HepG2 (cell line): ENCODE results near the gene GNG7. TPM values are rescaled to one million over a fixed set of nuclear protein-coding genes. Genes with fewer than 3 reads are reported as not detected.

Experiments
- ATAC-seq: fragments of 200-7000 bp; cut with Tn5 transposase; 3 replicates; pipeline ENCODE4 v1.9.1; 2020; ENCODE audit warnings: mild to moderate bottlenecking, moderate library complexity
- BruUV-seq: library from RNA; stranded (reverse); fragments of 400-500 nt; replicated peaks from 2 replicates; lab custom pipeline; 2021; lab: Mats Ljungman, UMichigan
- CTCF ChIA-PET: fragments of 300-600 bp; formaldehyde crosslinking; extraction: SDS; loops from one replicate; lab custom pipeline; 2021; ENCODE audit warnings: low total read pairs, inconsistent platforms, low intra/inter-chr PET ratio; lab: Yijun Ruan, JAX
- POLR2A ChIA-PET: fragments of 350-600 bp; sonication (Branson Sonifier 250); formaldehyde crosslinking; loops from one replicate; lab custom pipeline; 2020; ENCODE audit warnings: antibody characterized with exemption, inconsistent platforms; lab: Yijun Ruan, JAX
- DNase-seq: peaks from one replicate; pipeline ENCODE4 v3.0.0-alpha.2; 2015; ENCODE audit warnings: low spot score
- FAIRE-seq: peaks from 3 replicates; lab custom pipeline; 2011; peaks lifted over from hg19 to GRCh38; lab: Jason Lieb, UNC
- H2AFZ ChIP-seq: one replicate; pipeline ENCODE4 v1.6.1; 2011; ENCODE audit warnings: low read length, inconsistent platforms
- H3K27ac ChIP-seq: fragments of 300-600 bp; 3 replicates; pipeline ENCODE4 v1.8.0; 2011; ENCODE audit warnings: mixed run types, mild to moderate bottlenecking, mixed read lengths, low read length, inconsistent platforms; ENCODE audit not compliant: insufficient read depth; ENCODE audit errors: extremely low read length
- H3K27me3 ChIP-seq, 2 experiments: fragments of 200-600 bp in 1 of 2; 2 replicates in 1 of 2; 3 replicates in 1 of 2; pipeline versions ENCODE4 v1.6.0 to v1.8.0; 2011; ENCODE audit warnings: low read length in 2 of 2, mild to moderate bottlenecking in 2 of 2, moderate library complexity in 2 of 2, inconsistent platforms in 1 of 2; ENCODE audit not compliant: insufficient read depth in 2 of 2, control insufficient read depth in 1 of 2
- H3K36me3 ChIP-seq, 2 experiments: fragments of 200-600 bp in 1 of 2; replicated peaks in 1 of 2; 2 replicates in 1 of 2; 3 replicates in 1 of 2; pipeline versions ENCODE4 v1.5.1 to v1.8.0; 2011; ENCODE audit warnings: low read length in 2 of 2, inconsistent platforms in 1 of 2; ENCODE audit not compliant: insufficient read depth in 2 of 2, control insufficient read depth in 1 of 2
- H3K4me1 ChIP-seq: 2 replicates; pipeline ENCODE4 v1.5.1; 2012; ENCODE audit warnings: low read length, inconsistent platforms; ENCODE audit not compliant: insufficient read depth
- H3K4me2 ChIP-seq: 2 replicates; pipeline ENCODE4 v1.6.0; 2011; ENCODE audit warnings: low read depth, low read length, inconsistent platforms
- H3K4me3 ChIP-seq, 3 experiments: fragments of 200-600 bp in 1 of 3; sonication (generic), shearing (Covaris generic) in 1 of 3; replicated peaks in 1 of 3; 2 replicates each; pipeline ENCODE4 v1.5.1; 2011 to 2016; ENCODE audit warnings: low read length in 3 of 3, inconsistent platforms in 2 of 3, low read depth in 2 of 3, mild to moderate bottlenecking in 2 of 3, control low read depth in 1 of 3, mixed read lengths in 1 of 3; ENCODE audit not compliant: insufficient read depth in 1 of 3
- H3K79me2 ChIP-seq: one replicate; pipeline ENCODE4 v1.6.1; 2011; ENCODE audit warnings: low read length, inconsistent platforms; ENCODE audit not compliant: insufficient read depth
- H3K9ac ChIP-seq: 2 replicates; pipeline ENCODE4 v1.6.0; 2011; ENCODE audit warnings: mild to moderate bottlenecking, low read depth, low read length, inconsistent platforms; ENCODE audit not compliant: insufficient read depth
- H3K9me3 ChIP-seq: 2 replicates; pipeline ENCODE4 v1.5.1; 2012; ENCODE audit warnings: mild to moderate bottlenecking, low read length
- H4K20me1 ChIP-seq: 2 replicates; pipeline ENCODE4 v1.6.0; 2011; ENCODE audit warnings: inconsistent platforms, mild to moderate bottlenecking, low read length, moderate library complexity; ENCODE audit not compliant: insufficient read depth
- FOSL2 ChIP-seq: sonication (generic); formaldehyde crosslinking; IDR thresholded peaks from 2 replicates; pipeline ENCODE4 v1.4.0; 2020; ENCODE audit warnings: missing genetic modification reagents
- MXD4 ChIP-seq: IDR thresholded peaks from 2 replicates; pipeline ENCODE4 v1.6.1; 2016; ENCODE audit warnings: mild to moderate bottlenecking, missing biosample characterization, missing genetic modification reagents
- PITX1 ChIP-seq: sonication (generic); formaldehyde crosslinking; IDR thresholded peaks from 2 replicates; pipeline ENCODE4 v1.5.1; 2020; ENCODE audit warnings: mild to moderate bottlenecking, missing genetic modification reagents
- SYNCRIP ChIP-seq: fragments of 200-400 bp; formaldehyde crosslinking; IDR thresholded peaks from 2 replicates; pipeline ENCODE4 v1.6.1; 2018; ENCODE audit warnings: mild to moderate bottlenecking, low read depth, low read length; ENCODE audit not compliant: insufficient read depth
- ZNF563 ChIP-seq: sonication (generic); formaldehyde crosslinking; IDR thresholded peaks from 2 replicates; pipeline ENCODE4 v1.8.0; 2022; ENCODE audit warnings: mild to moderate bottlenecking, moderate library complexity, missing genetic modification reagents
- WGBS: methylation state at CpG from one replicate; pipeline ENCODE4 v1.1.6; 2017; ENCODE audit warnings: low lambda C conversion rate; 5-methylcytosine and 5-hydroxymethylcytosine counted together
- in situ Hi-C: cut with HindIII; loops from 2 replicates; pipeline ENCODE4 v1.10.0; 2017; ENCODE audit warnings: low pct_unique_long_range_greater_than_20kb; ENCODE audit not compliant: extremely low pct_ligation_motif_present
- intact Hi-C: fragments of 100-400 bp; cut with micrococcal nuclease; formaldehyde crosslinking; loops from one replicate; pipeline ENCODE4 v1.10.0; 2022; ENCODE audit not compliant: unreplicated experiment
- polyA plus RNA-seq, 8 experiments: library from polyadenylated mRNA; depleted of rRNA in 3 of 8; stranded (reverse) in 7 of 8; unstranded in 1 of 8; fragments of >200 nt; fragmentation: Illumina TruSeq in 4 of 8; extraction: Trizol in 4 of 8; gene quantifications; 2 replicates each; pipeline versions ENCODE4 v1.2.1 to v1.2.3, GENCODE V29; 2011 to 2016; ENCODE audit warnings: low read depth in 4 of 8, missing spikeins in 1 of 8, mixed read lengths in 1 of 8; ENCODE audit not compliant: insufficient read depth in 1 of 8
- total RNA-seq, 5 experiments: library from RNA; depleted of rRNA; stranded (reverse); fragments of >200 nt; fragmentation: Illumina TruSeq; extraction: Trizol; gene quantifications; 2 replicates each; pipeline ENCODE4 v1.2.3, GENCODE V29; 2016; ENCODE audit warnings: low read depth in 1 of 5
- TF ChIP-seq, protein P1 (sequence below): sonication (generic); formaldehyde crosslinking; IDR thresholded peaks from 2 replicates; pipeline ENCODE4 v1.4.0; 2020; ENCODE audit warnings: missing genetic modification reagents, borderline replicate concordance

Gene GNG7
- total and polyA plus RNA-seq, 2 of the 13 experiments (the other 11 are each of a cell fraction or from before 2014, with no cell fraction given), result 1.4 to 3.3 TPM

DNA sequence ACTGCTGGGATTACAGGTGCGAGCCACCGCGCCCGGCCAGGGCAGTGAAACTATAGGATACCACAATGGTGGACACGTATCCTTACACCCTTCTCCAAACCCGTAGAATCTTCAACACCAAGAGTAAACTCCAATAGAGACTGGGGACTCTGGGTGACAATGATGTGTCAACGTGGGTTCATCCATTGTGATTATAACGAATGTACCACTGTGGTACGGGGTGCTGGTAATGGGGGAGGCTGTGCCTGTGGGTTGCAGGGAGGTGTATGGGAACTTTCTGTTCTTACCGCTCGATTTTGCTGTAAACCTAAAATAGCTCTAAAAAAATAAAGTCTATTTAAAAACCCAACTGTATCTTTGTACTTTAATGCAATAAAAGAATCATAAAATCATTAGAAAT, 11.6 kb downstream of the GNG7 start (continued):
- TF ChIP-seq MXD4 (CRISPR knock-in tag) (no peak), SYNCRIP (no peak), PITX1 (CRISPR knock-in tag) (no peak)
- TF ChIP-seq, protein P1, sequence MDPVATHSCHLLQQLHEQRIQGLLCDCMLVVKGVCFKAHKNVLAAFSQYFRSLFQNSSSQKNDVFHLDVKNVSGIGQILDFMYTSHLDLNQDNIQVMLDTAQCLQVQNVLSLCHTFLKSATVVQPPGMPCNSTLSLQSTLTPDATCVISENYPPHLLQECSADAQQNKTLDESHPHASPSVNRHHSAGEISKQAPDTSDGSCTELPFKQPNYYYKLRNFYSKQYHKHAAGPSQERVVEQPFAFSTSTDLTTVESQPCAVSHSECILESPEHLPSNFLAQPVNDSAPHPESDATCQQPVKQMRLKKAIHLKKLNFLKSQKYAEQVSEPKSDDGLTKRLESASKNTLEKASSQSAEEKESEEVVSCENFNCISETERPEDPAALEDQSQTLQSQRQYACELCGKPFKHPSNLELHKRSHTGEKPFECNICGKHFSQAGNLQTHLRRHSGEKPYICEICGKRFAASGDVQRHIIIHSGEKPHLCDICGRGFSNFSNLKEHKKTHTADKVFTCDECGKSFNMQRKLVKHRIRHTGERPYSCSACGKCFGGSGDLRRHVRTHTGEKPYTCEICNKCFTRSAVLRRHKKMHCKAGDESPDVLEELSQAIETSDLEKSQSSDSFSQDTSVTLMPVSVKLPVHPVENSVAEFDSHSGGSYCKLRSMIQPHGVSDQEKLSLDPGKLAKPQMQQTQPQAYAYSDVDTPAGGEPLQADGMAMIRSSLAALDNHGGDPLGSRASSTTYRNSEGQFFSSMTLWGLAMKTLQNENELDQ (CRISPR knock-in tag), result no peak

- Histone ChIP-seq H2AFZ (no peak overlapping the region), H3K4me1 (peaks cover 33% of the 10 kb centered on the region), H3K4me2 (peak overlapping the region; percentile 81), H3K36me3 (no peaks in the 10 kb centered on the region), H3K27me3 (no peaks in the 10 kb centered on the region), H3K9ac (peak overlapping the region; percentile 68; the same call in 1 of the 2 replicates), H3K27ac (peak overlapping the region; percentile 85), H3K79me2 (no peaks in the 10 kb centered on the region), H3K9me3 (no peaks in the 10 kb centered on the region), H3K4me3 (peak overlapping the region in 1 of 3 experiments; percentile 61; a peak in 3 of 6 replicates), H4K20me1 (no peaks in the 10 kb centered on the region)
- POLR2A ChIA-PET, result interaction anchor here (0.7 to 3.0 kb wide), 15 partner anchors 11 to 423 kb away, joined by 3 to 28 read pairs (median 6); partner anchors contain the start of genes GADD45B, GNG7, SGTA and TIMM13
- FAIRE-seq, result no peak
- no peak; the same call in 2 of the 3 replicates for ATAC-seq
- BruUV-seq, result no TSS peak
- in situ Hi-C loops (no loop called here), intact Hi-C loops (no loop called here)
- TF ChIP-seq FOSL2 (CRISPR knock-in tag) (no peak), ZNF563 (CRISPR knock-in tag) (0 out of 2 replicates have a peak, but pooled peaks have one; percentile 27)
- DNase-seq, result no peak
- CTCF ChIA-PET, result interaction anchor here (1.2 kb wide), 1 partner anchor 63 kb away, joined by 8 read pairs; no protein-coding TSS in a partner anchor
- WGBS, result 76% methylated on average over 17 of the region's 17 CpGs
These were observed 16.1 kb downstream of the GNG7 start for GRCh38 chr19:2686360-2686759.
